ACC112 (cell line): ENCODE measurements around the gene PLPP6.
"Not testable (repeated sequence)": the region's sequence is repeated elsewhere in the genome, so short reads cannot be mapped to it uniquely, and the experiment has no call there.

Experiments used
- H2AFZ ChIP-seq: fragments of 200-600 bp; sonication (generic); one replicate; pipeline ENCODE4 v1.6.0; 2017; ENCODE audit warnings: antibody characterized with exemption, low read length; ENCODE audit not compliant: unreplicated experiment
- H3K27ac ChIP-seq: fragments of 200-600 bp; sonication (generic); 2 replicates; pipeline ENCODE4 v1.5.1; 2014; ENCODE audit warnings: low read depth, mild to moderate bottlenecking, antibody characterized with exemption, low read length, moderate library complexity
- H3K27me3 ChIP-seq: fragments of 200-600 bp; sonication (generic); 2 replicates; pipeline ENCODE4 v1.6.1; 2014; ENCODE audit warnings: mild to moderate bottlenecking, antibody characterized with exemption, low read length, moderate library complexity, mixed read lengths; ENCODE audit not compliant: insufficient read depth
- H3K36me3 ChIP-seq: fragments of 200-600 bp; sonication (generic); 2 replicates; pipeline ENCODE4 v1.6.1; 2016; ENCODE audit warnings: mild to moderate bottlenecking, antibody characterized with exemption, low read length, moderate library complexity, mixed read lengths; ENCODE audit not compliant: insufficient read depth
- H3K4me1 ChIP-seq: fragments of 200-600 bp; sonication (generic); one replicate; pipeline ENCODE4 v1.6.1; 2016; ENCODE audit warnings: low read length, mixed read lengths; ENCODE audit not compliant: insufficient read depth, unreplicated experiment, control insufficient read depth
- H3K4me3 ChIP-seq: fragments of 200-600 bp; sonication (generic); 2 replicates; pipeline ENCODE4 v1.5.1; 2014; ENCODE audit warnings: mild to moderate bottlenecking, low read depth, low read length
- H3K79me2 ChIP-seq: fragments of 200-600 bp; sonication (generic); one replicate; pipeline ENCODE4 v1.6.0; 2016; ENCODE audit warnings: low read length; ENCODE audit not compliant: control insufficient read depth, unreplicated experiment, insufficient read depth

The PLPP6 gene

GRCh38 chr9:4638968-4639367 lies 23.1 kb upstream of the PLPP6 start:
- no peak overlapping the region for H2AFZ ChIP-seq
- H3K4me3 ChIP-seq: no peak overlapping the region
- no peaks in the 10 kb centered on the region for H3K27me3 ChIP-seq
- no peaks in the 10 kb centered on the region for H3K4me1 ChIP-seq
- H3K27ac ChIP-seq: no peak overlapping the region
- H3K36me3 ChIP-seq: no peaks in the 10 kb centered on the region
- no peaks in the 10 kb centered on the region for H3K79me2 ChIP-seq

GRCh38 chr9:4639420-4639819 lies 22.7 kb upstream of the PLPP6 start:
- no peak overlapping the region for H3K27ac ChIP-seq

GRCh38 chr9:4640027-4640426 lies 22.1 kb upstream of the PLPP6 start:
- H3K36me3 ChIP-seq: no peaks in the 10 kb centered on the region
- no peaks in the 10 kb centered on the region for H3K4me1 ChIP-seq
- no peaks in the 10 kb centered on the region for H3K79me2 ChIP-seq
- H3K27ac ChIP-seq: no peak overlapping the region
- no peak overlapping the region for H2AFZ ChIP-seq
- no peaks in the 10 kb centered on the region for H3K27me3 ChIP-seq
- no peak overlapping the region for H3K4me3 ChIP-seq

More at GRCh38 chr9:4639420-4639819, 22.7 kb upstream of the PLPP6 start:
- H3K4me1 ChIP-seq: no peaks in the 10 kb centered on the region
- no peaks in the 10 kb centered on the region for H3K79me2 ChIP-seq
- H3K27me3 ChIP-seq: no peaks in the 10 kb centered on the region
- H3K4me3 ChIP-seq: no peak overlapping the region
- H2AFZ ChIP-seq: peak overlapping the region; percentile 18
- no peaks in the 10 kb centered on the region for H3K36me3 ChIP-seq

GRCh38 chr9:4642351-4642750 lies 19.7 kb upstream of the PLPP6 start:
- H3K36me3 ChIP-seq: no peaks in the 10 kb centered on the region
- no peak overlapping the region for H3K27ac ChIP-seq
- H2AFZ ChIP-seq: no peak overlapping the region
- H3K4me1 ChIP-seq: no peaks in the 10 kb centered on the region
- no peaks in the 10 kb centered on the region for H3K79me2 ChIP-seq
- no peak overlapping the region for H3K4me3 ChIP-seq
- no peaks in the 10 kb centered on the region for H3K27me3 ChIP-seq

GRCh38 chr9:4654084-4654483 lies 8.0 kb upstream of the PLPP6 start:
- Histone ChIP-seq H3K27me3 (no peaks in the 10 kb centered on the region), H3K4me1 (no peaks in the 10 kb centered on the region), H2AFZ (no peak overlapping the region), H3K4me3 (no peak overlapping the region), H3K36me3 (no peaks in the 10 kb centered on the region), H3K27ac (no peak overlapping the region), H3K79me2 (no peaks in the 10 kb centered on the region)

- no peaks in the 10 kb centered on the region for H3K4me1 ChIP-seq
- H3K36me3 ChIP-seq: no peaks in the 10 kb centered on the region
- no peaks in the 10 kb centered on the region for H3K79me2 ChIP-seq
- no peaks in the 10 kb centered on the region for H3K27me3 ChIP-seq
- no peak overlapping the region for H3K27ac ChIP-seq
- H2AFZ ChIP-seq: no peak overlapping the region
- no peak overlapping the region for H3K4me3 ChIP-seq
Measured at GRCh38 chr9:4654538-4654937, 7.6 kb upstream of the PLPP6 start.

GRCh38 chr9:4656196-4656595 lies 5.9 kb upstream of the PLPP6 start:
- not testable (repeated sequence) for H3K4me3 ChIP-seq, H3K79me2 ChIP-seq, H3K27me3 ChIP-seq, H3K4me1 ChIP-seq, H3K36me3 ChIP-seq, H3K27ac ChIP-seq, H2AFZ ChIP-seq

GRCh38 chr9:4656621-4657020 lies 5.5 kb upstream of the PLPP6 start:
- Histone ChIP-seq H3K27ac (no peak overlapping the region), H3K27me3 (no peaks in the 10 kb centered on the region), H3K4me3 (no peak overlapping the region), H3K4me1 (peaks cover 5% of the 10 kb centered on the region), H3K79me2 (no peaks in the 10 kb centered on the region), H2AFZ (no peak overlapping the region), H3K36me3 (no peaks in the 10 kb centered on the region)

- peaks cover 5% of the 10 kb centered on the region for H3K4me1 ChIP-seq
- no peak overlapping the region for H3K27ac ChIP-seq
- no peak overlapping the region for H3K4me3 ChIP-seq
- no peaks in the 10 kb centered on the region for H3K36me3 ChIP-seq
- H3K79me2 ChIP-seq: no peaks in the 10 kb centered on the region
- no peaks in the 10 kb centered on the region for H3K27me3 ChIP-seq
- H2AFZ ChIP-seq: no peak overlapping the region
Measured at GRCh38 chr9:4657426-4658159, 4.5 kb upstream of the PLPP6 start.

- H3K27ac ChIP-seq, H2AFZ ChIP-seq, H3K27me3 ChIP-seq, H3K36me3 ChIP-seq, H3K79me2 ChIP-seq, H3K4me3 ChIP-seq: not testable (repeated sequence)
- peaks cover 36% of the 10 kb centered on the region for H3K4me1 ChIP-seq
Measured at GRCh38 chr9:4660665-4661064, 1.4 kb upstream of the PLPP6 start.

- no peaks in the 10 kb centered on the region for H3K79me2 ChIP-seq
- peak overlapping the region; percentile 79 for H3K4me3 ChIP-seq
- H3K36me3 ChIP-seq: no peaks in the 10 kb centered on the region
Measured at GRCh38 chr9:4661165-4661564, 929 bp upstream of the PLPP6 start.

More at GRCh38 chr9:4661165-4661564, 929 bp upstream of the PLPP6 start:
- Histone ChIP-seq H3K27me3 (no peaks in the 10 kb centered on the region), H3K4me1 (peaks cover 39% of the 10 kb centered on the region), H2AFZ (no peak overlapping the region), H3K27ac (peak overlapping the region; percentile 4; the same call in 1 of the 2 replicates)
